Fibroblast of pulmonary artery (primary cell): ENCODE results near the gene NPFF.

Experiments
- DNase-seq: peaks from one replicate; pipeline ENCODE4 v3.0.0-alpha.2; 2010; ENCODE audit warnings: low read depth
- H3K4me3 ChIP-seq: replicated peaks from 2 replicates; pipeline ENCODE4 v1.5.1; 2011; ENCODE audit warnings: low read depth, mild to moderate bottlenecking, control low read depth, low read length, moderate library complexity
- TF ChIP-seq, protein P1 (sequence below): IDR thresholded peaks from 2 replicates; pipeline ENCODE4 v1.5.1; 2011; ENCODE audit warnings: mild to moderate bottlenecking, control low read depth, low read length, inconsistent platforms; ENCODE audit errors: missing control alignments

The NPFF gene

GRCh38 chr12:53539526-53539925, 32.2 kb upstream of the NPFF start:
- no peak overlapping the region for H3K4me3 ChIP-seq
- DNase-seq = no peak
- TF ChIP-seq, protein P1, sequence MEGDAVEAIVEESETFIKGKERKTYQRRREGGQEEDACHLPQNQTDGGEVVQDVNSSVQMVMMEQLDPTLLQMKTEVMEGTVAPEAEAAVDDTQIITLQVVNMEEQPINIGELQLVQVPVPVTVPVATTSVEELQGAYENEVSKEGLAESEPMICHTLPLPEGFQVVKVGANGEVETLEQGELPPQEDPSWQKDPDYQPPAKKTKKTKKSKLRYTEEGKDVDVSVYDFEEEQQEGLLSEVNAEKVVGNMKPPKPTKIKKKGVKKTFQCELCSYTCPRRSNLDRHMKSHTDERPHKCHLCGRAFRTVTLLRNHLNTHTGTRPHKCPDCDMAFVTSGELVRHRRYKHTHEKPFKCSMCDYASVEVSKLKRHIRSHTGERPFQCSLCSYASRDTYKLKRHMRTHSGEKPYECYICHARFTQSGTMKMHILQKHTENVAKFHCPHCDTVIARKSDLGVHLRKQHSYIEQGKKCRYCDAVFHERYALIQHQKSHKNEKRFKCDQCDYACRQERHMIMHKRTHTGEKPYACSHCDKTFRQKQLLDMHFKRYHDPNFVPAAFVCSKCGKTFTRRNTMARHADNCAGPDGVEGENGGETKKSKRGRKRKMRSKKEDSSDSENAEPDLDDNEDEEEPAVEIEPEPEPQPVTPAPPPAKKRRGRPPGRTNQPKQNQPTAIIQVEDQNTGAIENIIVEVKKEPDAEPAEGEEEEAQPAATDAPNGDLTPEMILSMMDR = no peak

GRCh38 chr12:53538209-53538689, 31.0 kb upstream of the NPFF start:
- TF ChIP-seq, protein P1 = no peak
- DNase-seq = peak; percentile 94
- H3K4me3 ChIP-seq = no peak overlapping the region

DNA sequence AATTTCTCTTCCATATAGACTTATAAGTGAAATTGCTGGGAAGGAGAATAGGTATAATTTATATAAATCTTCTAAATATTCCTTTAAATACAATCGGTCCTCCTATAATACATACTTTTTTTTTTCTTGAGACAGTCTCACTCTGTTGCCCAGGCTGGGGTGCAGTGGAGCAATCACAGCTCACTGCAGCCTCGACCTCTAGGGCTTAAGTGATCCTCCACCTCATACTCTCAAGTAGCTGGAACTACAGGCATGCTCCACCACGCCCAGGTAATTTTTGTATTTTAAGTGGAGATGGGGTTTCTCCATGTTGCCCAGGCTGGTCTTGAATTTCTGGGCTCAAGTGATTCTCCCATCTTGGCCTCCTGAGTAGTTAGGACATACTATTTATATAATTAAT, 29.7 kb upstream of the NPFF start:
- no peak overlapping the region for H3K4me3 ChIP-seq
- DNase-seq = no peak
- TF ChIP-seq, protein P1 = no peak

GRCh38 chr12:53533471-53533870, 26.2 kb upstream of the NPFF start:
- H3K4me3 ChIP-seq = no peak overlapping the region
- DNase-seq = no peak
- TF ChIP-seq, protein P1 = no peak

DNA sequence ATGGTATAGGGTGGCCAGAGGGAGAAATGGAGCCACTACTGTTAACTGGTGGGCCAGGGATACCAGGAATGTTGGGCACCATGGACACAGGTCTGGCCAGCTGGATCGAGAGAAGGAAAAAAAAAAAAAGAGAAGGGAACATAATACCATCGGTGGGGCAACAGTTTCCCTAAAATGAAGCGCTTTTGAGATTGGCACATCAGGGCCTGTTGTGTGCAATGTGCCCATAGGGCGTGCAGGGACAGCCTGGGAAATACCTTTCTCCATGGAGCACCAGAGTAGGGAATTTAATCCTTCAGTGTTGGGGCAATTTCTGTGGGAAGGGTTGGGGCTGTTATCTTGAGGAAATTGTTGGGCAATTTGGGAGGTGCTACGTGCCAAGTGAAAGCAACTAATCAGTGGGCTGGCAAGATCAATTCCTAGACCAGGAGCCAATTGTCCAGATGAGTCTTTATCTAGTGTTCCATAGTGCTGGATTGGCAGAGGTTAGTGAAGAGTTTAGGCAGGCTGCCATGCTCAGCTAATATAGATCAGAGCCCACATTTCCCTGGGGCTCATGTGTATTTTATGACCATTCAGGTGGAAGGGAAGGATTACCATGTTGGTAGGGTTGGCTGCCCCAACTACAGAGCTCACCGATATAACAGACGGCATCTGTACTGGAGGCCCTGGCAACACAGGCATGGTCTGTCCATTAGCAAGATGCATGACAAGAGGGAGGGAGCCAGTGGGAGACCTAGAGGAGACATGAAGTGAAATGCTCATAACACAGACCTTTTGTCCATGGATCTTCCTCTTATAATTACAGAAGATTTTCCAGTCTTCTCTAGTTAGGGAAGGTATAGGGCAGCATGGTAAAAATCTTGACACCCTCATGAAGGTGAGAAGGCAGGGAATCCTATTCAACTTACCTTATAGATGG, 25.5 kb upstream of the NPFF start:
- TF ChIP-seq, protein P1 = no peak
- no peak overlapping the region for H3K4me3 ChIP-seq
- no peak for DNase-seq

- H3K4me3 ChIP-seq = no peak overlapping the region
- DNase-seq = no peak
- TF ChIP-seq, protein P1 = no peak
Measured at GRCh38 chr12:53532021-53532420, 24.7 kb upstream of the NPFF start.
